OCI-LY1 (cell line): Measurements from ENCODE around the gene SLC22A17.

Source experiments
- CTCF ChIP-seq: fragments of 200-600 bp; sonication (generic), shearing (Covaris generic); IDR thresholded peaks from 2 replicates; pipeline ENCODE4 v1.5.1; 2017; ENCODE audit warnings: mild to moderate bottlenecking, antibody characterized with exemption, low read length, moderate library complexity, mixed read lengths
- EZH2 ChIP-seq: fragments of 200-600 bp; sonication (generic), shearing (Covaris generic); IDR thresholded peaks from 2 replicates; pipeline ENCODE4 v1.8.0; 2017; ENCODE audit warnings: borderline replicate concordance, mixed run types, mild to moderate bottlenecking, antibody characterized with exemption, low read length, moderate library complexity, mixed read lengths

- TF ChIP-seq CTCF, result no peak
- TF ChIP-seq EZH2, result no peak
Measured at GRCh38 chr14:23389396-23389795, 36.7 kb upstream of the SLC22A17 start.
